Brain microvascular endothelial cell (primary cell): Measurements from ENCODE around the gene ZNF628.

Experiments used
- DNase-seq: peaks from one replicate; pipeline ENCODE4 v3.0.0-alpha.2; 2020
- H3K27ac ChIP-seq: fragments of 250-450 bp; sonication (Bioruptor Pico); 2 replicates; pipeline ENCODE4 v1.5.1; 2020; ENCODE audit warnings: mild to moderate bottlenecking, moderate library complexity
- H3K27me3 ChIP-seq: fragments of 250-450 bp; sonication (Bioruptor Pico); replicated peaks from 2 replicates; pipeline ENCODE4 v1.5.1; 2020; ENCODE audit warnings: mild to moderate bottlenecking
- H3K36me3 ChIP-seq: fragments of 250-450 bp; sonication (Bioruptor Pico); replicated peaks from 2 replicates; pipeline ENCODE4 v1.5.1; 2020; ENCODE audit warnings: mild to moderate bottlenecking
- H3K4me3 ChIP-seq: 2 replicates; pipeline ENCODE4 v1.5.1; 2011; ENCODE audit warnings: low read depth, mild to moderate bottlenecking, control low read depth, low read length, moderate library complexity
- CTCF ChIP-seq: IDR thresholded peaks from 2 replicates; pipeline ENCODE4 v1.5.1; 2011; ENCODE audit warnings: low read depth, mild to moderate bottlenecking, moderate library complexity, low read length, control low read depth, inconsistent platforms; ENCODE audit errors: missing control alignments
- in situ Hi-C: cut with HindIII; loops from 2 replicates; pipeline ENCODE4 v1.10.0; 2017; ENCODE audit warnings: low sequenced_read_pairs, low pct_ligation_motif_present

Gene ZNF628

GRCh38 chr19:55490478-55491432, 14.3 kb downstream of the ZNF628 start:
- H3K4me3 ChIP-seq = no peak overlapping the region
- no peak for DNase-seq
- TF ChIP-seq CTCF = no peak
- no peaks in the 10 kb centered on the region for H3K36me3 ChIP-seq
- H3K27ac ChIP-seq = no peak overlapping the region
- H3K27me3 ChIP-seq = no peaks in the 10 kb centered on the region
- in situ Hi-C loops = no loop called here

- no peaks in the 10 kb centered on the region for H3K27me3 ChIP-seq
- no peaks in the 10 kb centered on the region for H3K36me3 ChIP-seq
- no peak for DNase-seq
- H3K4me3 ChIP-seq = no peak overlapping the region
- no peak for TF ChIP-seq CTCF
- no peak overlapping the region for H3K27ac ChIP-seq
- in situ Hi-C loops = no loop called here
Measured at GRCh38 chr19:55491546-55492360, 15.3 kb downstream of the ZNF628 start.

- Histone ChIP-seq H3K4me3 (no peak overlapping the region), H3K27ac (no peak overlapping the region), H3K27me3 (no peaks in the 10 kb centered on the region), H3K36me3 (no peaks in the 10 kb centered on the region)
- no peak for DNase-seq
- no peak for TF ChIP-seq CTCF
- in situ Hi-C loops = no loop called here
Measured at GRCh38 chr19:55492362-55492944, 16.0 kb downstream of the ZNF628 start.

- no peak for DNase-seq
- H3K4me3 ChIP-seq = peak overlapping the region; percentile 9
- H3K27ac ChIP-seq = peak overlapping the region; percentile 66
- no peaks in the 10 kb centered on the region for H3K27me3 ChIP-seq
- TF ChIP-seq CTCF = no peak
- in situ Hi-C loops = no loop called here
- no peaks in the 10 kb centered on the region for H3K36me3 ChIP-seq
Measured at GRCh38 chr19:55493052-55493644, 16.7 kb downstream of the ZNF628 start.

- H3K36me3 ChIP-seq = no peaks in the 10 kb centered on the region
- in situ Hi-C loops = no loop called here
- TF ChIP-seq CTCF = no peak
- H3K27me3 ChIP-seq = no peaks in the 10 kb centered on the region
- H3K27ac ChIP-seq = peak overlapping the region; percentile 70
- no peak for DNase-seq
- H3K4me3 ChIP-seq = peak overlapping the region; percentile 53
Measured at GRCh38 chr19:55493645-55494171, 17.3 kb downstream of the ZNF628 start.
